ENCODE data around the gene TBC1D3K.
"Not testable (repeated sequence)": the region's sequence is repeated elsewhere in the genome, so short reads cannot be mapped to it uniquely, and the experiment has no call there.

Gene TBC1D3K

DNA sequence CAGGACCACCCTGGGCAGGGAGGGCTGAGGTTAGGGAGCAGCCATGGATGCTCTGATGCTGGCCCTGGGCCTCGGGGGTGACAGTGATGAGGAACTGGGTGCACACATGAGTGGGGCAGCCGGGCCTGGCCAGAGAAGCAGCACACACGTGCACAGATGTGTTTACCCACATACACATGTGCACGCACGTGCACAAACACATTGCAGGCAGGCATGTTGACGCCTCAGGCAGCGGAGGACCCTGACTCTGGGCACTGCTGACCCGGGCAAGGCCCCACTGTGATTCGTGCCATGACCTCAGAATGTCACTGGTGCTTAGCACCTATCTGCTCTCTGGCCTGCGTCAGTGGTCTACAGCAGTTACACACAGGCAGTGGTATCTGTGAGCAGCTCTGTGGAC, at the start of gene TBC1D3K:
Gene TBC1D3K, plus strand, starts transcription at position 301 of the 400 bp plus-strand sequence. CDS start 1,585 bp downstream, outside the sequence.
- not testable (repeated sequence) for DNase-seq (ENCODE audit: low spot score)

DNA sequence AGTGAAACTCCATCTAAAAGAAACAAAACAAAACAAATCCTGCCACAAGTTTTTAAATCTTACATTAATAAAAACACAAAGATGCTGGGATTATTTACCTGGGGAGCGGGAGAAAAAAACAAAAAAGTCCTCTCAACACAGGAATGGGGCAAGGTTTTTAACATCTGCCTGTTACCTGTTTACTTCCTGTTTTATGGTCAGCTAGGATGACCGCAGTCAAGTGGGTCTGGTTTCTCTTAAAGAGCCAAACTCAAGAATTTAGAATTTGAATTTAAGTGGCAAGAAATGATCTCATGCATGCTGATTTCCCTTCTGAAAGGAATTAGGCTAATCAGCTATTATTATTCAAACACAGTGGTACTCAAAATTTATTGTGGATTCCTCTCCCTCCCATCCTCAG, 39.7 kb upstream of the TBC1D3K start:
- no peak for DNase-seq (ENCODE audit: low spot score)

DNA sequence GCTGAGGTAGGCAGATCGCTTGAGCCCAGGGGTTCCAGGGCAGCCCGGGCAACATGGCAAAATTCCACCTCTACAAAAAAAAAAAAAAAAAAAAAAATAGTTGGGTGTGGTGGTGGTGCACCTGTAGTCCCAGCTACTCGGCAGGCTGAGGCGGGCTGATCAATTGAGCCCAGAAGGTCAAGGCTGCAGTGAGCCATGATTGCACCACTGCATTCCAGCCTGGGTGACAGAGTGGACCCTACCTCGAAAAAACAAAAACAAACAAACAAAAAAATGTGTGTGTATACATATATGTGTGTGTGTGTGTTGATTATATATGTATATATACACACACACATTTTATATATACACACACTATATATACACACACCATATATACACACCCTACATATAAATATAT, 39.1 kb upstream of the TBC1D3K start:
- no peak for DNase-seq (ENCODE audit: low spot score)

DNA sequence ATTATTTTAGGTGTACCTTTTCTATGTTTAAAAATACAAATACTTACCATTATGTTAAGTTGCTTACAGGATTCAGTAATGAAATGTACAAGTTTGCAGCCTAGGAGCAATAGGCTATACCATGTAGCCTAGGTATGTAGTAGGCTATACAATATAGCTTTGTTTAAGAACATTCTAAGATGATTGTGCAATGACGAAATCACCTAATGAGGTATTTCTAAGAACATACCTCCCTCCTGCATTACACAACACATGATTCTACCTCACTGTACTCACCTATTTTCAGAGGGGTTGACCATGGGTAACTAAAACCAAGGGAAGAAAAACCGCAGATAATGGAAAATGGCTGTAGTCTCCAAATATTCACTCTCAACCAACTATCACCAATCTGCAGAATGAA, 35.3 kb upstream of the TBC1D3K start:
- DNase-seq (ENCODE audit: low spot score): no peak

DNA sequence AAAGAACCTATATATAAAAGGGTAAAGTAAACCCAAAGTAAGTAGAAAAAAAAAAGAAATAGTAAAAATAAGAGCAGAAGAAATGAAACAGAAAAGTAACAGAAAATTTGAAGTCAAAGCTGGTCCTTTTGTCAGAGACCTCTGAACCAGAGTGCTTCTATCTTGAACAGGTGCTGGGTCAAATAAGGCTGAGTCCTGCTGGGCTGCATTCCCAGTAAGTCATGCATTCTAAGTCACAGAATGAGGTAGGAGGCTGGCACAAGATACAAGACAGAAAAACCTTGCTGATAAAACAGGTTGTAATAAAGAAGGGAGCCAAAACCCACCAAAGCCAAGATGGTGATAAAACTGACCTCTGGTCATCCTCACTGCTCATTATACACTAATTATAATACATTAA, 27.3 kb upstream of the TBC1D3K start:
- not testable (repeated sequence) for DNase-seq (ENCODE audit: low spot score)
